Suprapubic skin (tissue), 3 donors: ENCODE measurements around the gene TBL2.
"Not testable (repeated sequence)": the region's sequence is repeated elsewhere in the genome, so short reads cannot be mapped to it uniquely, and the experiment has no call there.

ENCODE experiments used
- POLR2A ChIP-seq, 2 donors: fragments of 450-650 bp; IDR thresholded peaks; one replicate each; pipeline ENCODE4 v1.6.1; 2017; ENCODE audit warnings: antibody characterized with exemption in 2 of 2, mild to moderate bottlenecking in 2 of 2, moderate library complexity in 2 of 2
- TF ChIP-seq, protein P1 (sequence below), 2 donors: fragments of 200-600 bp in 1 of 2; fragments of 450-650 bp in 1 of 2; sonication (generic) in 1 of 2; IDR thresholded peaks; one replicate each; pipeline ENCODE4 v1.5.1; 2016 to 2019; ENCODE audit warnings: antibody characterized with exemption in 2 of 2, mild to moderate bottlenecking in 1 of 2, moderate library complexity in 1 of 2

DNA sequence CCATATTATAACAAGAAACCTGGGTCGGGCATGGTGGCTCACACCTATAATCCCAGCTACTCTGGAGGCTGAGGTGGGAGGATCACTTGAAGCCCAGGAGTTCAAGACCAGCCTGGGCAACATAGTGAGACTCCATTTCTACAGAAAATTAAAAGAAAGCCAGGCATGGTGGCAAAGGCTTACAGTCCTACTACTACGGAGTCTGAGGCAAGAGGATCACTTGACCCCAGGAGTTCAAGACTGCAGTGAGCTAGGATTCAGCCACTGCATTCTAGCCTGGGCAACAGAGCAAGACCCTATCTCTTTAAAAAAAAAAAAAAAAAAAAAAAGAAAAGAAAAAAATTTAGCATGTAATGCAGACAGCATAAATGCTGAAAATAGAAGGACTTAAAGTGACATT, 39.9 kb downstream of the TBL2 start:
- TF ChIP-seq POLR2A (IDR thresholded peaks at IDR 0.05) = not testable (repeated sequence)
- TF ChIP-seq, protein P1, sequence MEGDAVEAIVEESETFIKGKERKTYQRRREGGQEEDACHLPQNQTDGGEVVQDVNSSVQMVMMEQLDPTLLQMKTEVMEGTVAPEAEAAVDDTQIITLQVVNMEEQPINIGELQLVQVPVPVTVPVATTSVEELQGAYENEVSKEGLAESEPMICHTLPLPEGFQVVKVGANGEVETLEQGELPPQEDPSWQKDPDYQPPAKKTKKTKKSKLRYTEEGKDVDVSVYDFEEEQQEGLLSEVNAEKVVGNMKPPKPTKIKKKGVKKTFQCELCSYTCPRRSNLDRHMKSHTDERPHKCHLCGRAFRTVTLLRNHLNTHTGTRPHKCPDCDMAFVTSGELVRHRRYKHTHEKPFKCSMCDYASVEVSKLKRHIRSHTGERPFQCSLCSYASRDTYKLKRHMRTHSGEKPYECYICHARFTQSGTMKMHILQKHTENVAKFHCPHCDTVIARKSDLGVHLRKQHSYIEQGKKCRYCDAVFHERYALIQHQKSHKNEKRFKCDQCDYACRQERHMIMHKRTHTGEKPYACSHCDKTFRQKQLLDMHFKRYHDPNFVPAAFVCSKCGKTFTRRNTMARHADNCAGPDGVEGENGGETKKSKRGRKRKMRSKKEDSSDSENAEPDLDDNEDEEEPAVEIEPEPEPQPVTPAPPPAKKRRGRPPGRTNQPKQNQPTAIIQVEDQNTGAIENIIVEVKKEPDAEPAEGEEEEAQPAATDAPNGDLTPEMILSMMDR (IDR thresholded peaks at IDR 0.05) = not testable (repeated sequence)
